Colonic mucosa (tissue), 4 donors: ENCODE results near the gene OBP2B. TPM values are rescaled to one million over a fixed set of nuclear protein-coding genes. Genes with fewer than 3 reads are reported as not detected.
"Not testable (repeated sequence)": the region's sequence is repeated elsewhere in the genome, so short reads cannot be mapped to it uniquely, and the experiment has no call there.

Experiments used
- DNase-seq: peaks from one replicate; pipeline ENCODE4 v3.0.0-alpha.2; 2020
- H3K27ac ChIP-seq: fragments of 200-600 bp; one replicate; pipeline ENCODE4 v1.8.0; 2021
- H3K27me3 ChIP-seq: fragments of 200-600 bp; one replicate; pipeline ENCODE4 v1.8.0; 2021
- H3K36me3 ChIP-seq: fragments of 200-600 bp; one replicate; pipeline ENCODE4 v1.8.0; 2021
- H3K4me1 ChIP-seq: fragments of 200-600 bp; one replicate; pipeline ENCODE4 v1.8.0; 2021; ENCODE audit warnings: mild to moderate bottlenecking
- H3K4me3 ChIP-seq: fragments of 200-600 bp; one replicate; pipeline ENCODE4 v1.8.0; 2021
- H3K9ac ChIP-seq, 2 donors: one replicate each; pipeline ENCODE4 v1.7.0; 2013; ENCODE audit warnings: control low read depth in 2 of 2, low read depth in 2 of 2, low read length in 2 of 2
- H3K9me3 ChIP-seq: fragments of 200-600 bp; one replicate; pipeline ENCODE4 v1.8.0; 2021
- CTCF ChIP-seq: fragments of 200-600 bp; IDR thresholded peaks from one replicate; pipeline ENCODE4 v1.8.0; 2022; ENCODE audit warnings: antibody characterized with exemption, mild to moderate bottlenecking
- intact Hi-C: fragments of 100-400 bp; cut with DNase I; formaldehyde crosslinking; loops from one replicate; pipeline ENCODE4 v1.14.1; 2022
- total RNA-seq, 2 donors: library from RNA; stranded (reverse); fragmentation: NEBNext Ultra II Directional in 1 of 2; extraction: Animal tissue kit (Norgen Biotek cat#: 25700) in 1 of 2; gene quantifications; one replicate each; pipeline ENCODE4 v1.2.1, GENCODE V29; 2021
- donor health status: healthy.
- donor health status: DM: no; HTN: no; CAD: no.
- donor health status: DM: no; HTN: no; CAD: no.

Gene OBP2B
- total RNA-seq, 2 donors from 2014 or later = not detected

- Histone ChIP-seq H3K9me3 (no peaks in the 10 kb centered on the region), H3K36me3 (no peaks in the 10 kb centered on the region), H3K4me1 (no peaks in the 10 kb centered on the region), H3K27ac (no peak overlapping the region), H3K4me3 (no peak overlapping the region), H3K27me3 (no peaks in the 10 kb centered on the region), H3K9ac (no peak overlapping the region)
- no peak for TF ChIP-seq CTCF
- DNase-seq = no peak
- intact Hi-C loops = no loop called here
These were observed 17.4 kb upstream of the OBP2B start for GRCh38 chr9:133226219-133227171.

GRCh38 chr9:133225171-133226011, 16.3 kb upstream of the OBP2B start:
- TF ChIP-seq CTCF = no peak
- Histone ChIP-seq H3K27ac (no peak overlapping the region), H3K4me3 (no peak overlapping the region), H3K9me3 (no peaks in the 10 kb centered on the region), H3K9ac (no peak overlapping the region), H3K36me3 (no peaks in the 10 kb centered on the region), H3K27me3 (no peaks in the 10 kb centered on the region), H3K4me1 (no peaks in the 10 kb centered on the region)
- no peak for DNase-seq
- intact Hi-C loops = no loop called here

GRCh38 chr9:133224762-133225161, 15.7 kb upstream of the OBP2B start:
- DNase-seq = no peak
- H3K27me3 ChIP-seq = no peaks in the 10 kb centered on the region

GRCh38 chr9:133223159-133223756, 14.2 kb upstream of the OBP2B start:
- intact Hi-C loops, H3K4me1 ChIP-seq, H3K27ac ChIP-seq, H3K36me3 ChIP-seq, H3K4me3 ChIP-seq, H3K27me3 ChIP-seq, H3K9me3 ChIP-seq, H3K9ac ChIP-seq: not testable (repeated sequence)
- DNase-seq = peak; percentile 37

More at GRCh38 chr9:133224762-133225161, 15.7 kb upstream of the OBP2B start:
- intact Hi-C loops = no loop called here
- Histone ChIP-seq H3K9ac (no peak overlapping the region), H3K4me3 (no peak overlapping the region), H3K4me1 (no peaks in the 10 kb centered on the region), H3K9me3 (no peaks in the 10 kb centered on the region), H3K36me3 (no peaks in the 10 kb centered on the region), H3K27ac (no peak overlapping the region)
- TF ChIP-seq CTCF = no peak

- H3K4me3 ChIP-seq, H3K9ac ChIP-seq, H3K4me1 ChIP-seq, H3K36me3 ChIP-seq, H3K27me3 ChIP-seq, H3K9me3 ChIP-seq, H3K27ac ChIP-seq, intact Hi-C loops, DNase-seq: not testable (repeated sequence)
These were observed 12.9 kb upstream of the OBP2B start for GRCh38 chr9:133221994-133222393.

GRCh38 chr9:133221177-133221809, 12.2 kb upstream of the OBP2B start:
- intact Hi-C loops = no loop called here
- Histone ChIP-seq H3K27me3 (no peaks in the 10 kb centered on the region), H3K4me3 (no peak overlapping the region), H3K9me3 (no peaks in the 10 kb centered on the region), H3K9ac (no peak overlapping the region), H3K36me3 (no peaks in the 10 kb centered on the region), H3K4me1 (no peaks in the 10 kb centered on the region), H3K27ac (no peak overlapping the region)
- no peak for DNase-seq
- no peak for TF ChIP-seq CTCF

- DNase-seq, intact Hi-C loops, H3K9me3 ChIP-seq, H3K36me3 ChIP-seq, H3K4me3 ChIP-seq, H3K27me3 ChIP-seq, H3K9ac ChIP-seq, H3K4me1 ChIP-seq, H3K27ac ChIP-seq: not testable (repeated sequence)
These were observed 9.3 kb upstream of the OBP2B start for GRCh38 chr9:133218049-133218975.
